Fibroblast of villous mesenchyme (primary cell): ENCODE measurements around the gene RASGRP2. TPM values are rescaled to one million over a fixed set of nuclear protein-coding genes. Genes with fewer than 3 reads are reported as not detected.
A peak's percentile ranks its signal among the peaks of the same experiment; 100 is the strongest.

ENCODE experiments used
- DNase-seq: peaks from one replicate; pipeline ENCODE4 v3.0.0-alpha.2; 2010; ENCODE audit warnings: low read depth
- H3K4me3 ChIP-seq: 2 replicates; pipeline ENCODE4 v1.5.1; 2011; ENCODE audit warnings: low read depth, mild to moderate bottlenecking, low read length
- total RNA-seq: library from RNA; depleted of rRNA; stranded (reverse); fragments of >200 nt; gene quantifications from 2 replicates; pipeline ENCODE4 v1.2.3, GENCODE V29; 2012
- TF ChIP-seq, protein P1 (sequence below): IDR thresholded peaks from 2 replicates; pipeline ENCODE4 v1.5.1; 2012; ENCODE audit warnings: low read depth, mild to moderate bottlenecking, low read length; ENCODE audit not compliant: insufficient read depth

Gene RASGRP2
- total RNA-seq, 1 donor: 12.5 TPM

DNA sequence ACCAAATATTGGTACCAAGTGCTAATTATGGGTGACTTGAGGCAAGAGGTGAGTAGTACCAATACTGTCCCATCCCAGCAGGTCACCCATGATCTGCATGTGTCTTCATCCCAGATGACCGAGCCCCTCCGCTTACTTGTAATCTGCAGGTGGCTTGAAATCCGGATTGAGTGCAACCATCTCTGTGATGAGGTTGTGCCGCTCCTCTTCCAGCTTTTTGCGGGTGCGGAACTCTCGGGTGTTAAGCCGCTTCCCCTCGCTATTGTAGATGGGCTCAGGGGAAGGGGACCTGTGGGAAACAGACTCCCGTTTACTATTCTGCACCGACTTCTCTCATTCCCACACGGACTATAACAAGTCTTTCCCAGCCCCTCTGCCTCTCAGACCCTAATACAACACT lies 26.2 kb upstream of the RASGRP2 start:
- H3K4me3 ChIP-seq: no peak overlapping the region
- TF ChIP-seq, protein P1, sequence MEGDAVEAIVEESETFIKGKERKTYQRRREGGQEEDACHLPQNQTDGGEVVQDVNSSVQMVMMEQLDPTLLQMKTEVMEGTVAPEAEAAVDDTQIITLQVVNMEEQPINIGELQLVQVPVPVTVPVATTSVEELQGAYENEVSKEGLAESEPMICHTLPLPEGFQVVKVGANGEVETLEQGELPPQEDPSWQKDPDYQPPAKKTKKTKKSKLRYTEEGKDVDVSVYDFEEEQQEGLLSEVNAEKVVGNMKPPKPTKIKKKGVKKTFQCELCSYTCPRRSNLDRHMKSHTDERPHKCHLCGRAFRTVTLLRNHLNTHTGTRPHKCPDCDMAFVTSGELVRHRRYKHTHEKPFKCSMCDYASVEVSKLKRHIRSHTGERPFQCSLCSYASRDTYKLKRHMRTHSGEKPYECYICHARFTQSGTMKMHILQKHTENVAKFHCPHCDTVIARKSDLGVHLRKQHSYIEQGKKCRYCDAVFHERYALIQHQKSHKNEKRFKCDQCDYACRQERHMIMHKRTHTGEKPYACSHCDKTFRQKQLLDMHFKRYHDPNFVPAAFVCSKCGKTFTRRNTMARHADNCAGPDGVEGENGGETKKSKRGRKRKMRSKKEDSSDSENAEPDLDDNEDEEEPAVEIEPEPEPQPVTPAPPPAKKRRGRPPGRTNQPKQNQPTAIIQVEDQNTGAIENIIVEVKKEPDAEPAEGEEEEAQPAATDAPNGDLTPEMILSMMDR: no peak
- DNase-seq: no peak

DNA sequence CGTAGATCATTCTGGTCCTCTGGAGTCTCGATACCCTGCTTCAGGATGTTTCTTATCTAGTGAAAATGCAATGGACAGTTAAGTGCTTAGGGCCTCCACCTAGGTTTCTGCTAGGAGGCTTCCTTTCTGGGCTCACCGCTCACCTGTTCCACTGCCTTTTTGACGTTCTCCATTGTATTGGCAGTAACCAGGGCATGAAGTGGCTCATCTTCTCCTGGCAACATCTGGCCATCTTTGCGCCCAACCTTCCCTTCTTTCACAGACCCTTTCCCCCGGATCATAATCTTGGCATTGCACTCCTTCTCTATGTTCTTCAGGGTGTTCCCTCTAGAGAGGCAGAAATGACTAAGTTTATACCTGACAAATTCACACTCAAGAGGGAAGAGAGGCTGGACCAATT lies 25.3 kb upstream of the RASGRP2 start:
- TF ChIP-seq, protein P1: no peak
- no peak for DNase-seq
- no peak overlapping the region for H3K4me3 ChIP-seq

- DNase-seq: no peak
- TF ChIP-seq, protein P1: no peak
- H3K4me3 ChIP-seq: no peak overlapping the region
Observed at GRCh38 chr11:64768300-64768694, 24.4 kb upstream of the RASGRP2 start.

- TF ChIP-seq, protein P1: peak; percentile 76
- DNase-seq: peak; percentile 70
- no peak overlapping the region for H3K4me3 ChIP-seq
Observed at GRCh38 chr11:64767344-64768299, 23.7 kb upstream of the RASGRP2 start.

GRCh38 chr11:64766881-64767280 lies 22.9 kb upstream of the RASGRP2 start:
- no peak overlapping the region for H3K4me3 ChIP-seq
- TF ChIP-seq, protein P1: no peak
- DNase-seq: no peak

GRCh38 chr11:64765851-64766665 lies 22.1 kb upstream of the RASGRP2 start:
- TF ChIP-seq, protein P1: no peak
- DNase-seq: no peak

More at GRCh38 chr11:64765851-64766665, 22.1 kb upstream of the RASGRP2 start:
- H3K4me3 ChIP-seq: no peak overlapping the region
